Karpas-422 (cell line): ENCODE data around the gene ETV6. TPM values are rescaled to one million over a fixed set of nuclear protein-coding genes. Genes with fewer than 3 reads are reported as not detected.

ENCODE experiments used
- DNase-seq: peaks from one replicate; pipeline ENCODE4 v3.0.0-alpha.2; 2015
- H2AFZ ChIP-seq: fragments of 200-600 bp; sonication (generic); 2 replicates; pipeline ENCODE4 v1.6.1; 2014; ENCODE audit warnings: antibody characterized with exemption, low read length, mixed read lengths
- H3K27ac ChIP-seq: fragments of 200-600 bp; sonication (generic); 2 replicates; pipeline ENCODE4 v1.5.1; 2014; ENCODE audit warnings: mild to moderate bottlenecking, low read length, moderate library complexity
- H3K27me3 ChIP-seq: fragments of 200-600 bp; sonication (generic); 2 replicates; pipeline ENCODE4 v1.6.1; 2014; ENCODE audit warnings: low read length, mixed read lengths
- H3K36me3 ChIP-seq: fragments of 200-600 bp; sonication (generic); 2 replicates; pipeline ENCODE4 v1.6.1; 2014; ENCODE audit warnings: low read length, mixed read lengths; ENCODE audit not compliant: insufficient read depth
- H3K4me1 ChIP-seq: fragments of 200-600 bp; sonication (generic); 2 replicates; pipeline ENCODE4 v1.6.1; 2014; ENCODE audit warnings: mild to moderate bottlenecking, low read length, mixed read lengths
- H3K4me2 ChIP-seq: fragments of 200-600 bp; sonication (generic); 2 replicates; pipeline ENCODE4 v1.6.1; 2014; ENCODE audit warnings: low read length, low read depth, mild to moderate bottlenecking; ENCODE audit not compliant: poor library complexity, severe bottlenecking
- H3K4me3 ChIP-seq: fragments of 200-600 bp; sonication (generic); 2 replicates; pipeline ENCODE4 v1.5.1; 2014; ENCODE audit warnings: mild to moderate bottlenecking, antibody characterized with exemption, low read length, mixed read lengths
- H3K79me2 ChIP-seq: fragments of 200-600 bp; sonication (generic); 2 replicates; pipeline ENCODE4 v1.6.1; 2014; ENCODE audit warnings: mild to moderate bottlenecking, low read length, mixed read lengths
- H3K9ac ChIP-seq: fragments of 200-600 bp; sonication (generic); 2 replicates; pipeline ENCODE4 v1.6.0; 2014; ENCODE audit warnings: low read length
- H3K9me2 ChIP-seq: fragments of 200-600 bp; sonication (generic), shearing (Covaris generic); replicated peaks from 2 replicates; pipeline ENCODE4 v1.6.0; 2014; ENCODE audit warnings: mild to moderate bottlenecking, low read length, moderate library complexity; ENCODE audit not compliant: insufficient read depth
- H3K9me3 ChIP-seq: fragments of 300-700, 200-600 bp; sonication (generic); 2 replicates; pipeline ENCODE4 v1.6.1; 2014; ENCODE audit warnings: low read length, mixed read lengths
- H4K20me1 ChIP-seq: fragments of 200-600 bp; sonication (generic); 2 replicates; pipeline ENCODE4 v1.6.1; 2014; ENCODE audit warnings: mild to moderate bottlenecking, antibody characterized with exemption, low read length, low read depth; ENCODE audit not compliant: insufficient read depth
- total RNA-seq: library from RNA; depleted of rRNA; stranded (reverse); fragments of >200 nt; shearing (Covaris generic); gene quantifications from 2 replicates; pipeline ENCODE4 v1.2.3, GENCODE V29; 2014; ENCODE audit warnings: low replicate concordance

ETV6 gene
- total RNA-seq, 1 experiment from 2014 or later, result 1.0 TPM

DNA sequence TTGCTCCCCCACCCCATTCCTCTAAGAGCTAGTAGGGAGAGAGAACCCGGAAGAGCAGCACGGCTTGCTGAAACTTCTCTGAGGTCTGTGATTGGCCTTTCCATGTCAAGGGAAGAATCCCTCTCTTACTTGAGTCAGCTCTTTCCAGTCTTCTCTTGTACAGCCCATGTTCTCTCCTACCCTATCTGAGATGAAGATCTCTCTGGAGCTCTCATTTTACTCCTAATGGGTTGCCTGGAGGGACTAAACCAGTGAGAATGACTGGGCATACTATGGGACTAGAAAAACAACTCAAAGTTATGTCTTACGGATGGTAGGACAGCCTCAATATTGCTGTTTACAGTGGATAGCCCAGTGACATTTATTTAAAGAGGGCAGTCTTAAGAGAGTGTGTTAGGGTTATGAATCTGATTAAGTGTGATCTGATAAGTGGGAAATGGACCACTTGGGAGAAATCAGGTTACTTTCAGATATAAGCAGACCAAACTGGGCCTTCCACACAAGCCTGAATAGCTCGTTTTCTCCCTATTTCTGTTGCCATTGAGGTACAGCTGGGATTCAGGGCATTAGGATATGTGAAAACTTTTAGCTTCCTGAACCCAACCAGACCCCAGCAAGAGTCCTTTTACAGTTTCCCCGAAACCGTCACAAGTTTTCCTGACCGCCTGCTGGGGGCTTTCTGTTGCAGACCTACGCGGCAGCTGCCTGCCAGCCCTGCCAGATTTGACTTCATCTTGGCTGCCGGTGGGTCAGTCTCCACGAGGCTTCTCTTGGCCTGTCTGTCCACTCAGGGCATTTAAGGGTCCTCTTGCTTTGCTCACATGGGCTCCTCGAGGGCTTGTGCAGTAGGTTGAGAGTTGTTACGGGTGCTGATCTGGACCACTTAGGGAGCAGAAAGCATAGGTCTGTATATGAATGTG is 16.9 kb downstream of the ETV6 start:
- no peaks in the 10 kb centered on the region for H4K20me1 ChIP-seq
- H3K4me3 ChIP-seq, result no peak overlapping the region
- no peaks in the 10 kb centered on the region for H3K27me3 ChIP-seq
- no peaks in the 10 kb centered on the region for H3K9me3 ChIP-seq
- no peaks in the 10 kb centered on the region for H3K4me1 ChIP-seq
- no peaks in the 10 kb centered on the region for H3K79me2 ChIP-seq
- no peak overlapping the region for H2AFZ ChIP-seq
- no peak overlapping the region for H3K9ac ChIP-seq
- no peak overlapping the region for H3K27ac ChIP-seq
- no peak for DNase-seq
- H3K9me2 ChIP-seq, result no peaks in the 10 kb centered on the region
- H3K4me2 ChIP-seq, result no peak overlapping the region
- H3K36me3 ChIP-seq, result no peaks in the 10 kb centered on the region

- Histone ChIP-seq H4K20me1 (no peaks in the 10 kb centered on the region), H3K9ac (no peak overlapping the region), H3K4me1 (no peaks in the 10 kb centered on the region), H3K9me3 (no peaks in the 10 kb centered on the region), H3K4me2 (no peak overlapping the region), H2AFZ (no peak overlapping the region), H3K9me2 (no peaks in the 10 kb centered on the region), H3K79me2 (no peaks in the 10 kb centered on the region), H3K4me3 (no peak overlapping the region), H3K36me3 (no peaks in the 10 kb centered on the region), H3K27ac (no peak overlapping the region), H3K27me3 (no peaks in the 10 kb centered on the region)
- DNase-seq, result no peak
Measured at GRCh38 chr12:11667171-11667570, 17.7 kb downstream of the ETV6 start.

DNA sequence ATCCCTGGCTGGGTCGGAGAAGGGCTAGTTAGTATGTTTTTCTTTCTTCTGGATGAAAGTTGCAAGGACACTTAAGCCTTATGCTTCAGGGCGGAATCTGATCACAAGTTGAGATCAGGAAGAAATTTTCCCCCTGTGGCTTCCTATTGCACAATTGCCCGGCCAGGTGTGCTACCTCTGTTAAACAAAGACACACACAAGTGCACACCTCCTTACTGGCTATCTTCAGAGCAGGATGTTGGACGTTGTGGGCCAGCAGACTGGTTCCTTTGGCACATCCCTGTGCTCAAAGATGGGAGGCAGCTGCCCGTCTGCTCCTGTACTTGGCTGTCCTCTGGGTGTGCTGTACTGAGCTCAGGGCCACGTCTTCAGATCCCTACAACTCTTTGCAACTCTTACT is 19.1 kb downstream of the ETV6 start:
- Histone ChIP-seq H3K9me3 (no peaks in the 10 kb centered on the region), H3K9me2 (no peaks in the 10 kb centered on the region), H3K27me3 (no peaks in the 10 kb centered on the region), H4K20me1 (no peaks in the 10 kb centered on the region), H3K4me1 (no peaks in the 10 kb centered on the region), H3K36me3 (no peaks in the 10 kb centered on the region), H3K4me3 (no peak overlapping the region), H3K27ac (no peak overlapping the region), H3K79me2 (no peaks in the 10 kb centered on the region), H2AFZ (no peak overlapping the region), H3K4me2 (no peak overlapping the region), H3K9ac (no peak overlapping the region)
- no peak for DNase-seq

GRCh38 chr12:11669348-11669747 is 19.9 kb downstream of the ETV6 start:
- DNase-seq, result no peak
- H3K79me2 ChIP-seq, result no peaks in the 10 kb centered on the region
- no peaks in the 10 kb centered on the region for H4K20me1 ChIP-seq
- H3K9me3 ChIP-seq, result no peaks in the 10 kb centered on the region
- no peaks in the 10 kb centered on the region for H3K9me2 ChIP-seq
- H3K9ac ChIP-seq, result no peak overlapping the region
- H2AFZ ChIP-seq, result no peak overlapping the region
- H3K4me1 ChIP-seq, result no peaks in the 10 kb centered on the region
- H3K4me3 ChIP-seq, result no peak overlapping the region
- H3K27ac ChIP-seq, result no peak overlapping the region
- no peaks in the 10 kb centered on the region for H3K27me3 ChIP-seq
- H3K4me2 ChIP-seq, result no peak overlapping the region
- H3K36me3 ChIP-seq, result no peaks in the 10 kb centered on the region

- Histone ChIP-seq H3K4me3 (no peak overlapping the region), H3K79me2 (no peaks in the 10 kb centered on the region), H3K4me2 (no peak overlapping the region), H3K27me3 (no peaks in the 10 kb centered on the region), H2AFZ (no peak overlapping the region), H4K20me1 (0 out of 2 replicates have a peak, but pooled peaks cover 4% of the 10 kb centered on the region), H3K9me2 (no peaks in the 10 kb centered on the region), H3K27ac (no peak overlapping the region), H3K9me3 (no peaks in the 10 kb centered on the region), H3K4me1 (no peaks in the 10 kb centered on the region), H3K36me3 (no peaks in the 10 kb centered on the region), H3K9ac (no peak overlapping the region)
- DNase-seq, result no peak
Measured at GRCh38 chr12:11672256-11673191, 23.1 kb downstream of the ETV6 start.

DNA sequence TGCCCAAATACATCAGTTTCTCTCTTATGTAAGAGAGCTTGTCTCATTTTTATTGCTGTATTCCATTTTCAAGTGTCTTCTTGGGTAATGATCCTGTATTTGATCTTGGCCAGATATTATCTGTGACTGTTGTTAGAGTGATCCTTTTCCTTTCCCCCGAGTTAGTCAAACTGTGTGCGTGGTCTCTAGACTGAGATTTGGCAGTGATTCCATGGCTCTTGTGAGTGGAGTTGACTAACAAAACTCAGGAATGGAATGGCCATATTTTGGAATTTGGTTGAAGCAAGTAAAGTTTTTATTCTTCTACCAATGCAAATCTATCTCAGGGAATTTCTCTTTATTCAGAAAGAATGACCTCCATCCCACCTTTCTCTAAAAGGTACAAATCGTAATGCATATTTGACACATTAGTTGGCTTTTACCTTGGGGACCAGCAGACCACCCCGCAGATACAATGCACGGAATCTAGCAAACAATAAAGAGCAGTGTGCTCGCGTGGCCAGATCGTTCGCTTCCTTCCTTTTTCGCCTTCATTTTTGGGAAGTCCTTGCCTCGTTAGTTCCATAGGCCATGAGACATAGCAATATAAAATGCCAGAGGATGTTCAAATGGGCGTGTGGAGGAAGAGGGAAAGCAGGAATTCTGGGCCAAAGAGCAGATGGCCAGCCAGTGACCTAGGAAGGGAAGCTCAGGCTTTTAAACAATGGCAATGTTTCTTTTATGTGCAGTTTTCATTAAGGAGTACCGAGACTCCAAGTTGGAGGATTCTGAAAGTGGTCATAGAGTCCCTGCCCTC is 24.4 kb downstream of the ETV6 start:
- 0 out of 2 replicates have a peak, but pooled peaks cover 4% of the 10 kb centered on the region for H4K20me1 ChIP-seq
- no peak overlapping the region for H3K4me2 ChIP-seq

DNA sequence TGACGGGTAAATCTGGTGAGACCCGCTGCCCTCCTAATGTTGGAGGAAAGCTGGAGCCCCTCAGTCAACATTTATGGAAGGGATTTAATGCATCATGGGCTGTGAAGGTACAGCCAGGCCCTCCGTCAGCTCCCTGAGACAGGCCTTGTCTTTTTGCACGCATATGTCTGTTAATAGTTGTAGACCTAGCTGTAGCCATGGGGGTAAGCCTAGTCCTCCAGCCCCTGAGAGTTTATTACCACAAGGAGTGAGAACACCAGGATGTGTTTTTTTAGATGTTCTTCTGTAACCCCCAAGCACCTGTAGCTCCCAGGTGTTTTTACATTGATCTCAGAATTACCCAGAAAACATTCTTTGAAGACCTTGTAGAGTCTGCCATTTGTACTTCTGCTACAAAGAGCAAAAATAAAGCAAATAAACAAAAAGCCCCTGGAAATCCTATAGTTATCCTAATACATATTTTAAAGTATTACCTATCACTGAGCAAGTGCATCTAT is 25.5 kb downstream of the ETV6 start:
- Histone ChIP-seq H3K79me2 (no peaks in the 10 kb centered on the region), H3K4me1 (no peaks in the 10 kb centered on the region)

More for the DNA sequence above, 24.4 kb downstream of the ETV6 start:
- no peak overlapping the region for H3K9ac ChIP-seq
- no peaks in the 10 kb centered on the region for H3K4me1 ChIP-seq
- no peaks in the 10 kb centered on the region for H3K27me3 ChIP-seq
- no peak overlapping the region for H3K4me3 ChIP-seq
- H3K79me2 ChIP-seq, result no peaks in the 10 kb centered on the region
- H3K9me3 ChIP-seq, result no peaks in the 10 kb centered on the region
- no peak for DNase-seq
- H3K36me3 ChIP-seq, result no peaks in the 10 kb centered on the region
- H3K27ac ChIP-seq, result no peak overlapping the region
- no peaks in the 10 kb centered on the region for H3K9me2 ChIP-seq
- H2AFZ ChIP-seq, result no peak overlapping the region

More for the DNA sequence above, 25.5 kb downstream of the ETV6 start:
- no peak for DNase-seq
- no peak overlapping the region for H3K27ac ChIP-seq
- no peak overlapping the region for H3K4me3 ChIP-seq
- no peak overlapping the region for H3K4me2 ChIP-seq
- H3K9me3 ChIP-seq, result no peaks in the 10 kb centered on the region
- H3K27me3 ChIP-seq, result no peaks in the 10 kb centered on the region
- H2AFZ ChIP-seq, result no peak overlapping the region
- no peak overlapping the region for H3K9ac ChIP-seq
- peaks cover 4% of the 10 kb centered on the region; the same call in 1 of the 2 replicates for H4K20me1 ChIP-seq
- no peaks in the 10 kb centered on the region for H3K36me3 ChIP-seq
- H3K9me2 ChIP-seq, result no peaks in the 10 kb centered on the region
